Activated CD4-positive, alpha-beta T cell treated with anti-CD3 and anti-CD28 coated beads, Interleukin-2, amount 10 ng/mL, durations not matched to agents 7 days and 5 days (primary cell): ENCODE measurements around the gene MACC1. TPM values are rescaled to one million over a fixed set of nuclear protein-coding genes. Genes with fewer than 3 reads are reported as not detected.

Experiments used
- CTCF ChIA-PET: fragments of 350-600 bp; sonication (Branson Sonifier 250); formaldehyde crosslinking; loops from one replicate; lab custom pipeline; 2021; ENCODE audit warnings: antibody characterized with exemption; lab: Charles Lee
- POLR2A ChIA-PET: fragments of 350-600 bp; sonication (Branson Sonifier 250); formaldehyde crosslinking; loops from one replicate; lab custom pipeline; 2021; ENCODE audit warnings: antibody characterized with exemption; lab: Charles Lee
- DNase-seq: peaks from one replicate; pipeline ENCODE4 v3.0.0-alpha.2; 2020
- H3K27ac Mint-ChIP-seq: one replicate; pipeline ENCODE4 v1.8.0; 2021; ENCODE audit warnings: mild to moderate bottlenecking, moderate library complexity, mixed read lengths
- H3K27me3 Mint-ChIP-seq: one replicate; pipeline ENCODE4 v1.8.0; 2021; ENCODE audit warnings: mixed read lengths
- H3K36me3 Mint-ChIP-seq: one replicate; pipeline ENCODE4 v1.8.0; 2021; ENCODE audit warnings: low read depth, mixed read lengths
- H3K4me1 Mint-ChIP-seq: one replicate; pipeline ENCODE4 v1.8.0; 2021; ENCODE audit warnings: mixed read lengths
- H3K4me3 Mint-ChIP-seq: one replicate; pipeline ENCODE4 v1.8.0; 2021; ENCODE audit warnings: mild to moderate bottlenecking, moderate library complexity, mixed read lengths
- H3K9me3 Mint-ChIP-seq: one replicate; pipeline ENCODE4 v1.8.0; 2021; ENCODE audit warnings: mixed read lengths
- total RNA-seq, 2 experiments: library from RNA; stranded (reverse); gene quantifications; one replicate each; pipeline ENCODE4 v1.2.3, GENCODE V29; 2021

The MACC1 gene
- total RNA-seq, 2 experiments from 2014 or later: 0.06 to 0.22 TPM

DNA sequence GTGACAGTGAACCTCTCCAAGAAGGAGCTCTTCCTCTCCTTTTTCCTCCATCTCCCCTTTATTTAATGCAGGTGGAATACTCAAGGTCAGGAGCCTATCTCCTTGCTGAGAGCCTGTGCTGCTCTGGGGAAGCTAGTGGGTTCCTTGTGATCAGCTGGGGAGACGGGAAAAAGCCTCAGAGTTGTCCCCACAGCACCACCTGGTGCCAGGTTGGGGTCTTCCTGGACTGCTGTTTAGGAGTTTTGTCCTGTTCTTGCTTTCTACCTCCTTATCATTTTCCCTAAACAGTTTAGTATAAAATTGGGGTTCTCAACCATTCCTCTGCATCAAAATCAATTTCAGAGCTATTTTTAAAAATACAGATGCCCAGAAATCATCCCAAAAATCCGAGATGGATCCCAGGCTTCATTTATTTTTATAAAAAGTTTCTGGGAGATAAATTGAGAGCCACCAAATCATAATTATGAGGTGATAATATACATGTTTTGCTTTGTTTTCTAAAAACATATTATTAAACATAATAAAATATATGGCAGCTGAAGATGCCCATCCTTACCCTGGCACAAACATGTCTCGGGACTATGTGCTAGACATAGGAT lies 44.3 kb downstream of the MACC1 start:
- no peak overlapping the region for H3K27ac Mint-ChIP-seq
- H3K36me3 Mint-ChIP-seq: no peaks in the 10 kb centered on the region
- ChIA-PET CTCF (no interaction called here), POLR2A (interaction anchor here (0.6 kb wide), 1 partner anchor 45 kb away, joined by 3 read pairs; no protein-coding TSS in a partner anchor)
- DNase-seq: no peak
- no peak overlapping the region for H3K4me3 Mint-ChIP-seq
- no peaks in the 10 kb centered on the region for H3K4me1 Mint-ChIP-seq
- H3K9me3 Mint-ChIP-seq: no peaks in the 10 kb centered on the region
- no peaks in the 10 kb centered on the region for H3K27me3 Mint-ChIP-seq

DNA sequence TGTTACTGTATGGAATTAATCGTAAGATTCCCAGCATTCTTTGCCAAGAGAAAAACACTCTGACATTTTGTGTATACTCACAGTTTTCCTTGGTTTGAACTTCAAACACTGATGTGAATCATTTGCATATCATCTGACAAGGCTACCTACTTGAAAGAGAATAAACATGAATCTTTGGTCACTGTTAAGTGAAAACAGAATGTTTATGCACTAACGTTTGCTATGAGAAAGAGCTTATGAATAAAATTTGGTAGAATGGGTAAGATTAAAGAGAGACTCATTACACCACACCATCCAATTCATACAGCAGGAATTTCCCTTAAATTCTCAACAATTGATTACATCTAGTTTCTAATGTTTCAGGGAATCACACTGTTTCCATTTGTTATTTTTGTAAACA lies 46.6 kb downstream of the MACC1 start:
- POLR2A ChIA-PET: no interaction called here
- CTCF ChIA-PET: no interaction called here
- Mint-ChIP-seq H3K36me3 (no peaks in the 10 kb centered on the region), H3K4me1 (no peaks in the 10 kb centered on the region), H3K27me3 (no peaks in the 10 kb centered on the region), H3K27ac (no peak overlapping the region), H3K9me3 (no peaks in the 10 kb centered on the region), H3K4me3 (no peak overlapping the region)
- DNase-seq: no peak

DNA sequence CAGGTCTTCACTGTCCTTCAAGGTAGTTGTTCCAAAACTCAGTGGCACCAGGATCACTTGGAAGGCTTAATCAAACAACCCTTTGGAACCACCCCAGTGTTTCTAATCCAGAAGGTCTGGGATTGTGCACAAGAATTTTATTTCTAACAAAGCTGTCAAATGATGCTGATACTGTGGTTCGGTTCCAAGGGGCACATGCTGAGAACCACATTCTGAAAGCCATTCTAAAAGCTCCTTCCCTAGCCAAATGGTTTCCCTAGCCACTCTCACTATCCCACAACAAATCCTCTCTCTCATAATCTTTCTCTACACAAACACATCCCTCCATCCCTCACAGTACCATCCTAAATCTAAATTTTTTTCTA lies 52.1 kb downstream of the MACC1 start:
- POLR2A ChIA-PET: no interaction called here
- CTCF ChIA-PET: no interaction called here
- no peaks in the 10 kb centered on the region for H3K4me1 Mint-ChIP-seq
- H3K36me3 Mint-ChIP-seq: no peaks in the 10 kb centered on the region
- DNase-seq: no peak
- no peaks in the 10 kb centered on the region for H3K27me3 Mint-ChIP-seq
- H3K27ac Mint-ChIP-seq: no peak overlapping the region
- H3K4me3 Mint-ChIP-seq: no peak overlapping the region
- H3K9me3 Mint-ChIP-seq: no peaks in the 10 kb centered on the region

DNA sequence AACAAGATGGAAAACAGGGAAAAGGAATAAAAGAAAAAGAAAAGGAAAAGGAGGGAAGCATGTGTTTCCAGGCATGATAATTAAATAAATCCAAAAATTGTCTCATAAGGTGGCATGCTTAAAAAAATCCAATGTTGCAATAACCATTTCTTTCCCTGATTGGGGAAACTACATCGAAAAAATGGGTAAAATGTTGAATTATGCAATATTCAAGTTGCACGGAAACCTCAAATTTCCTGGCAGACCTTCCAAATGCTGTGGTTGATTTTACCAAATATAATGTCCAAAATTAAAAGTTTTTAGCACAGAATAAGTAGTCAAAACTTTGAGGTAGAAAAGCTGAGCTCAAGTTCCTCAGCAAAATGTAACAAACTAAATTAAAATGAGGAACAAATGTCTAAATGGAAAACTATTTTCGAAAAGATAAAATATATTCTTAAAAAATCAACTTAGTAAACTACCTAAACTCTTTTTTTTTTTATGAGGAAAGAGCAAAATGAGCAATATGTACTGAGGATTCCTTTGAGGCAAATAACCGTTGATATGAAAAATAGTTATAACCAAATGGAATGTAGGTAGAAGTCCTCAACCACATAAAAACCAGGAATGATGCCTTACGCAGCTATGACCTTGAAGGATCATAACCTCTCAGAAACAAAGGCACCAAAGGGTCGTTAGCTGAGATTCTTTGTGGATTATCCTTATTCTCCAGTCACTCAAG lies 52.6 kb downstream of the MACC1 start:
- H3K4me3 Mint-ChIP-seq: no peak overlapping the region
- no peaks in the 10 kb centered on the region for H3K9me3 Mint-ChIP-seq
- no peak for DNase-seq
- no peak overlapping the region for H3K27ac Mint-ChIP-seq
- ChIA-PET POLR2A (no interaction called here), CTCF (no interaction called here)
- H3K4me1 Mint-ChIP-seq: no peaks in the 10 kb centered on the region
- no peaks in the 10 kb centered on the region for H3K36me3 Mint-ChIP-seq
- no peaks in the 10 kb centered on the region for H3K27me3 Mint-ChIP-seq

DNA sequence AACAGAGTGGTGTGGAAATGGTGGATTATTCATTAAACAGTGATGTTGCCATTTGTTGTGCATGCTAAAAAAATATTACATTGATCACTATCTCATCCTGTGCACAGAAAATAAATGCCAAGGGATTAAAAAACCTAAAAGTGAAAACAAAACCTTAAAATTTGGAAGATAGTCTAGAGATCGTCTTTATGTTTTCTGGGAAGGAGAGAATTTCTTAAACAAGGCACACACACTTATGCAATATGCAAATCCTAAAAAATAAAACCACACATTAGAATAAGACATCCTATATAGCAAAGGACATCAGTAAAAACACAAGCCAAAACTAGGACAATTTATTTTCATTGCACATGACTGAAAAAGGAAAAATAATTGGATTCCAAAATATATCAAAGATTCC lies 54.5 kb downstream of the MACC1 start:
- ChIA-PET POLR2A (no interaction called here), CTCF (no interaction called here)
- Mint-ChIP-seq H3K4me1 (no peaks in the 10 kb centered on the region), H3K4me3 (no peak overlapping the region), H3K27ac (no peak overlapping the region), H3K36me3 (no peaks in the 10 kb centered on the region), H3K27me3 (no peaks in the 10 kb centered on the region), H3K9me3 (no peaks in the 10 kb centered on the region)
- no peak for DNase-seq

DNA sequence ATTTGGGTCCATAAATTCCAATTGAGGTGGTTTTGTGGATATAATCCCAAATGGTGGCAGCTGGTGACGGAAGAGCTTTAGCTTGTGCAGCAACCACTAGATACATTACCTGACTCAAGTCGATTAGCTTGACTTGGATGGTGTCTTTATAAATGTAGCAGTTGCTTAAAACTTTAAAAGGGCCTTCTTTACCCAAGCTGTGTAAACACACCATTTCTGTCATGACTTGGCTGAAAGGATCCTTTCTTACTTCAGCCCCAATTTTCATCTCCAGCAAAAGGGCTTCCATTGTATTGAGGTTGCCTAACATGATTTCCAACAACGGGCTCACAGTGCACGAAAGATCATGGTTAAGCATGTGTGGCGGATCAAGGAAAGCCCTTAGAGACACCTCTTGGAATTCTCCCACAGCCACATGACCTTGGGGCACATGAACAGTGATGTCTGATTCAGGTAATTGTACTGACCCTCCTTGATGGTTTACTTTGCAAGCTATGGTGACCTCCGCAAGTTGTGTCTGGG lies 57.9 kb downstream of the MACC1 start:
- DNase-seq: no peak
- Mint-ChIP-seq H3K27ac (no peak overlapping the region), H3K4me1 (no peaks in the 10 kb centered on the region), H3K36me3 (no peaks in the 10 kb centered on the region), H3K9me3 (no peaks in the 10 kb centered on the region), H3K4me3 (no peak overlapping the region), H3K27me3 (no peaks in the 10 kb centered on the region)
- ChIA-PET CTCF (interaction anchor here (1.2 kb wide), 1 partner anchor 12 kb away, joined by 3 read pairs; no protein-coding TSS in a partner anchor), POLR2A (no interaction called here)

DNA sequence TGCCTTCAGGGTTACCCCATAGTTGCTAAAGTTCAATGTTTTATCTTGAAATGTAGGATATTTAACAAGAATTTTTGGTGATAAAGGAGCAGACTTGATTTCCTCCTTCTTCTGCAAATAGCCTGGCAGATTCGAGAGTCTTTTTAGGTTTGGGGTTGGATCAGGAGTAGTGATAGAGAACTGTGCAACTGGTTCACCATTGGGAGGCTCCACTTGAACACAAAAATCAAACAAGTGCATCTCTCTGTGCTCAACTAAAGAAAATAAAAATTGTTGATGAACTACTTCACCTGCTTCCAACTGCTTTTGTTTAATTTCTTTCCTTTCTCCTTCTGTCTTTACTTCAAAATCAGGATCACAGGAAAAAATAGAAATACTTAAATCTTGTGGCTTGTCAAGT lies 58.5 kb downstream of the MACC1 start:
- Mint-ChIP-seq H3K27me3 (no peaks in the 10 kb centered on the region), H3K27ac (no peak overlapping the region), H3K4me3 (no peak overlapping the region), H3K4me1 (no peaks in the 10 kb centered on the region), H3K36me3 (no peaks in the 10 kb centered on the region), H3K9me3 (no peaks in the 10 kb centered on the region)
- CTCF ChIA-PET: interaction anchor here (1.2 kb wide), 1 partner anchor 13 kb away, joined by 3 read pairs; no protein-coding TSS in a partner anchor
- POLR2A ChIA-PET: no interaction called here
- DNase-seq: no peak

DNA sequence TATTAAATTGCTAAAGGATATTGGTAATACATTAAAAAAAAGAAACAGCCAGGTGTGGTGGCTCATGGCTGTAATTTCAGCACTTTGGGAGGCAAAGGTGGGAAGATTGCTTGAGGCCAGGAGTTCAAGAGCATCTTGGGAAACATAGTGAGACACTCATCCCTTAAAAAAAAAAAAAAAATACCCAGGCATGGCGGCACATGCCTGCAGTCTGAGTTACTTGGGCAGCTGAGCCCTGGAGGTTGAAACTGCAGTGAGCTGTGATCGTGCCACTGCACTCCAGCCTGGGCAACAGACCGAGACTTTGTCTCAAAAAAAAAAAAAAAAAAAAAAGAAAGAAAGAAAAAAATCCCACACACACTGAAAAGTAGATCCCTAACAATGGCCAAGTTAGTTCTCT lies 59.7 kb downstream of the MACC1 start:
- CTCF ChIA-PET: interaction anchor here (0.6 kb wide), 1 partner anchor 16 kb away, joined by 3 read pairs; no protein-coding TSS in a partner anchor
- Mint-ChIP-seq H3K36me3 (no peaks in the 10 kb centered on the region), H3K27ac (no peak overlapping the region), H3K27me3 (no peaks in the 10 kb centered on the region), H3K4me1 (no peaks in the 10 kb centered on the region), H3K9me3 (no peaks in the 10 kb centered on the region), H3K4me3 (no peak overlapping the region)
- DNase-seq: no peak
- POLR2A ChIA-PET: no interaction called here

DNA sequence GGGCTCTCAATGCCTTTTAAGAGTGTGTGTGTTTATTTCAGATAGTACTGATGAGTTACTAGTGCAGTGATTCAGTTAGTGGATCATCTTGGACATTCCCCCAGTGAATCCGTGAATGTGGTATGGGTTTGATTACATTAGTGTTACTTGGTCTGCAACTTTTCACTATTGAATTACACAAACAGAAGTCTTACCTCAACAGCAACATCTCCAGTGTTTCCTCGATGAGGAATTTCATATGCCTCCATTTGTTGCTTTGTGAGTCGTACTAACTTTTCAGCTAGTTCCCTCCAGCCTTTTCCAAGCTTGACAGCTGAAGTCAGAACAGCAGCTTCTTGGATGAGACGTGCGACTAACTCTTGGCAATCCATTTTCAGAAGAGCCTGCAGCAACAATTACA lies 63.2 kb downstream of the MACC1 start:
- ChIA-PET CTCF (no interaction called here), POLR2A (no interaction called here)
- no peaks in the 10 kb centered on the region for H3K9me3 Mint-ChIP-seq
- H3K36me3 Mint-ChIP-seq: no peaks in the 10 kb centered on the region
- no peaks in the 10 kb centered on the region for H3K27me3 Mint-ChIP-seq
- no peaks in the 10 kb centered on the region for H3K4me1 Mint-ChIP-seq
- H3K27ac Mint-ChIP-seq: no peak overlapping the region
- H3K4me3 Mint-ChIP-seq: no peak overlapping the region
- no peak for DNase-seq

DNA sequence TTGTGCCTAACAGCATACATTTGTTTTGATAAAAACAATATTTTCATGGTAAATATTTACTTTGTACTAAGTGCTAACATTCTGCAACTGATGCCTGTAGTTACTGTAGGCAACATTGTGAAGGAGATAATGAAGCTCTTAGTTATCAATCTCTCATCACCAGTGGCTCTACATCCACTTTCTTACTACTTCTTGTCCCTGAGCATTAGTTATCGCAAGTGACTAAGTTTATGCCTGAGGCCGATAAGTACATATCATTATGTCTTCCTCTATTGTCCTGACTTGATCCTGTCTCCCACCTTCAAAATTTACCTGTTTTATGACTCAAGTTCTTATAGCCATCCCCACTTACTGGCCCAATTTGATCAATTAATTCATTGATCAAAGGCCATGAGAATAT lies 63.6 kb downstream of the MACC1 start:
- no peaks in the 10 kb centered on the region for H3K9me3 Mint-ChIP-seq
- ChIA-PET POLR2A (no interaction called here), CTCF (no interaction called here)
- no peak overlapping the region for H3K4me3 Mint-ChIP-seq
- no peak for DNase-seq
- H3K27ac Mint-ChIP-seq: no peak overlapping the region
- no peaks in the 10 kb centered on the region for H3K4me1 Mint-ChIP-seq
- H3K27me3 Mint-ChIP-seq: no peaks in the 10 kb centered on the region
- no peaks in the 10 kb centered on the region for H3K36me3 Mint-ChIP-seq

DNA sequence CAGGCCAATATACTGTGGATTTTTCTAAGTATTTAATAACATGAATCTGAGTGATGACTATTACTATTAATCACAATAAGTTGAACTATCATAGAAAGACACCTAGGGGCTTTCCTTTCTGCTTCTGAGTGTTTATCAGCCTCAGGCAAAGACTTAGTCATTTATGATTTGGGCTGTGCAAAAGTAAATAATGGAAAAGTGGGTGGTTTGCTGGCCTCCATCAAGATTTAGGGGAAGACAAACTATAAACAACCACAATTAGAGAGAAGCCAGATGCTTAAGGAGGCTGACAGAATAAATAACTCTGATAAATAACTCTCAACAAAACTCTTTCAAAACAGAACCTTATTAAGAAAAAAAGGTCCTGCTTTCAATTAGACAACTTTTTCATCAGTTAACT lies 64.7 kb downstream of the MACC1 start:
- Mint-ChIP-seq H3K4me1 (no peaks in the 10 kb centered on the region), H3K4me3 (no peak overlapping the region), H3K27ac (no peak overlapping the region), H3K36me3 (no peaks in the 10 kb centered on the region), H3K9me3 (no peaks in the 10 kb centered on the region), H3K27me3 (no peaks in the 10 kb centered on the region)
- DNase-seq: no peak
- POLR2A ChIA-PET: no interaction called here
- CTCF ChIA-PET: no interaction called here

DNA sequence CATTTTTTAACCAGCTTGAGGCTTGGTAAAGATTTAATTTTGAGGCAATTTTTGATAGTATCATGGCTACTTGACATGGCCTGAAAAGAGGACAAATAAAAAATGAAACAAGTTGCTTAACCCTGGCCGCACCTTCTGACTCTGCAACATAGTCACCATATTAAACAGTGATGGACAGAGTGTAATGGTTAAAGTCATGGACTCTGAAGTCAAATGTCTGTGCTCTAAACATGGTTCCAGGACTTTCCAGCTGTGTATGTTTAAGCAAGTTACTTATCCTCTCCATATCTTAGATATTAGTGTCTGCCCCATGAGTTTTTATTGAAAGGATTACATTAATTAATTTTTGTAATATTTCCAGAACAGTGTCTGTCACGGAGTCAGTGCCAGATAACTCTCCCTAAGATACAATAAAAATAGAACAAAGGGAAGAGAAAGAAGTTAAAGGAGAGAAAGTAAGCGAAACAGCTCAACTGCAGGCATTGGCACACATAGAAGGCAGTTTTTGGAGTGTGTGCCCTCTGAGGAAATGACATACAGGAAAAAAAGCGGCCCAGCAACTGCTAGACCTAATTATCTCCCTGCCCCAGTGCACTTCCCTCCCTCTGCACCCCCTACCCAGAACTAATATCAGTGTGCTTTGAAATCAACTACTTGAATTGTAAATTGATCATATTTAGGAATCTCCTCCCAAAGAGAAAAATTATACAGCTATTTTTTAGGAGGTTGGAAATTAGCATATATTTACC lies 65.3 kb downstream of the MACC1 start:
- Mint-ChIP-seq H3K9me3 (no peaks in the 10 kb centered on the region), H3K27me3 (no peaks in the 10 kb centered on the region), H3K4me1 (no peaks in the 10 kb centered on the region), H3K27ac (no peak overlapping the region), H3K36me3 (no peaks in the 10 kb centered on the region), H3K4me3 (no peak overlapping the region)
- ChIA-PET CTCF (no interaction called here), POLR2A (no interaction called here)
- no peak for DNase-seq

DNA sequence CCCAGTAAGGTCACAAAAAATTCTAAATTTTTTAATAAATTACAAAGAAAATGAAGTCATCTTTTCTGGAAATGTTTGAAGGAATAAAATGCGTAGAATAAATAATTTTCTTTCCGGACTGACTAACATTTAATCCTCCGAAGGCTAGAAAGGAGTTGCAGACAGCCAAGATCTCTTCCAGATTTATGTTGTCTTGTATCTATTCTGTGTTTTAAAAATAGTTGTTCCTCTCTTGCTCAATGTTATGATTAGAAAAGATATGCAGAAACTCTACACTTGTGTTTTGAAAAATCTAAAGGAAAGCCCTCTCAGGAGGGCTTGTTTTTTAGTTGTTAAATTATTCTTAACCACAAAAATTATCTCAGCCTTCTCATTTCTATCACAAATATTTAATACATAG lies 70.7 kb downstream of the MACC1 start:
- CTCF ChIA-PET: no interaction called here
- POLR2A ChIA-PET: no interaction called here
- no peak overlapping the region for H3K27ac Mint-ChIP-seq

More for the DNA sequence above, 70.7 kb downstream of the MACC1 start:
- no peak for DNase-seq
- Mint-ChIP-seq H3K9me3 (no peaks in the 10 kb centered on the region), H3K27me3 (no peaks in the 10 kb centered on the region), H3K36me3 (no peaks in the 10 kb centered on the region), H3K4me3 (no peak overlapping the region), H3K4me1 (no peaks in the 10 kb centered on the region)
